Stomach (tissue), 9 donors: ENCODE data around the gene COL11A2. TPM values are rescaled to one million over a fixed set of nuclear protein-coding genes. Genes with fewer than 3 reads are reported as not detected.

Experiments
- DNase-seq, 2 donors: peaks; one replicate each; pipeline versions ENCODE4 v3.0.0 to v3.0.0-alpha.2; 2013 to 2019
- H3K27ac ChIP-seq, 5 donors: fragments of 200-600 bp in 4 of 5; sonication (generic) in 4 of 5; one replicate each; pipeline ENCODE4 v1.5.1; 2013 to 2019; ENCODE audit warnings: mild to moderate bottlenecking in 1 of 5, moderate library complexity in 1 of 5
- H3K27me3 ChIP-seq, 3 donors: fragments of 200-600 bp; sonication (generic); one replicate each; pipeline ENCODE4 v1.5.1; 2017 to 2019; ENCODE audit warnings: mixed run types in 1 of 3
- H3K36me3 ChIP-seq, 4 donors: fragments of 200-600 bp; sonication (generic); 1 replicate in 3 of 4; 2 replicates in 1 of 4; pipeline ENCODE4 v1.5.1; 2016 to 2019
- H3K4me1 ChIP-seq, 4 donors: fragments of 200-600 bp; sonication (generic); one replicate each; pipeline ENCODE4 v1.5.1; 2016 to 2019
- H3K4me3 ChIP-seq, 4 donors: fragments of 200-600 bp; sonication (generic) in 3 of 4; one replicate each; pipeline ENCODE4 v1.5.1; 2016 to 2019; ENCODE audit warnings: mild to moderate bottlenecking in 1 of 4
- H3K9me3 ChIP-seq, 4 donors: fragments of 200-600 bp; sonication (generic); one replicate each; pipeline ENCODE4 v1.5.1; 2016 to 2019
- CTCF ChIP-seq, 7 experiments: fragments of 450-650 bp in 4 of 7; fragments of 200-600 bp in 3 of 7; sonication (generic) in 3 of 7; IDR thresholded peaks; one replicate each; pipeline ENCODE4 v1.5.1; 2016 to 2019; ENCODE audit warnings: antibody characterized with exemption in 7 of 7, control low read depth in 2 of 7, mild to moderate bottlenecking in 1 of 7
- EP300 ChIP-seq: sonication (generic); formaldehyde crosslinking; IDR thresholded peaks from one replicate; pipeline ENCODE4 v1.6.1; 2017; ENCODE audit warnings: antibody characterized with exemption
- POLR2A ChIP-seq, 4 donors: fragments of 450-650 bp; IDR thresholded peaks; one replicate each; pipeline ENCODE4 v1.6.1; 2016; ENCODE audit warnings: antibody characterized with exemption in 4 of 4, control low read depth in 2 of 4, mild to moderate bottlenecking in 1 of 4, moderate library complexity in 1 of 4
- POLR2AphosphoS5 ChIP-seq, 3 donors: sonication (generic); formaldehyde crosslinking; IDR thresholded peaks; one replicate each; pipeline ENCODE4 v1.6.1; 2016; ENCODE audit warnings: antibody characterized with exemption in 3 of 3
- WGBS, 5 donors: extraction: QIAGEN DNeasy Blood & Tissue Kit in 3 of 5; methylation state at CpG; one replicate each; pipeline versions ENCODE4 v1.1.5 to v1.1.7; 2013 to 2018; 5-methylcytosine and 5-hydroxymethylcytosine counted together
- intact Hi-C: fragments of 100-400 bp; cut with DNase I; formaldehyde crosslinking; loops from one replicate; pipeline ENCODE4 v1.15.1; 2023; ENCODE audit warnings: low total_unique reads
- polyA plus RNA-seq, 3 donors: library from polyadenylated mRNA; stranded (reverse); fragments of 200-250 nt; gene quantifications; one replicate each; pipeline ENCODE4 v1.2.3, GENCODE V29; 2013
- total RNA-seq, 5 donors: library from RNA; depleted of rRNA; stranded (reverse); fragments of >200 nt; gene quantifications; one replicate each; pipeline versions ENCODE4 v1.1.0 to v1.2.3, GENCODE V29; 2014 to 2016
- donor health status: healthy with polysubstance abuse.
- donor health status: Bipolar disorder and iron deficiency.
- donor health status: healthy.

COL11A2 gene
- total and polyA plus RNA-seq, 8 donors: under 0.01 to 1.5 (median 0.87) TPM; not detected in 3

- no peaks in the 10 kb centered on the region for H3K36me3 ChIP-seq
- DNase-seq: no peak
Observed at GRCh38 chr6:33170176-33171015, 21.9 kb downstream of the COL11A2 start.

GRCh38 chr6:33169291-33170175 lies 22.7 kb downstream of the COL11A2 start:
- no peak overlapping the region for H3K4me3 ChIP-seq
- no peaks in the 10 kb centered on the region for H3K36me3 ChIP-seq
- no peaks in the 10 kb centered on the region for H3K4me1 ChIP-seq
- no peak overlapping the region for H3K27ac ChIP-seq
- no peak for DNase-seq
- WGBS, 5 donors: 92 to 95% (median 93%) methylated on average over 10 of the region's 10 CpGs
- H3K27me3 ChIP-seq: peaks cover 0 to 17% (median 6%) of the 10 kb centered on the region in 3 donors
- H3K9me3 ChIP-seq: no peaks in the 10 kb centered on the region
- TF ChIP-seq POLR2A (IDR thresholded peaks at IDR 0.05) (no peak), POLR2AphosphoS5 (IDR thresholded peaks at IDR 0.05) (no peak), CTCF (IDR thresholded peaks at IDR 0.05) (no peak), EP300 (no peak)
- intact Hi-C loops: no loop called here

More at GRCh38 chr6:33170176-33171015, 21.9 kb downstream of the COL11A2 start:
- intact Hi-C loops: no loop called here
- H3K27ac ChIP-seq: no peak overlapping the region
- TF ChIP-seq POLR2AphosphoS5 (IDR thresholded peaks at IDR 0.05): no peak
- no peak for TF ChIP-seq POLR2A (IDR thresholded peaks at IDR 0.05)
- no peak for TF ChIP-seq CTCF (IDR thresholded peaks at IDR 0.05)
- TF ChIP-seq EP300: no peak
- peaks cover 0 to 18% (median 6%) of the 10 kb centered on the region in 3 donors for H3K27me3 ChIP-seq
- no peak overlapping the region for H3K4me3 ChIP-seq
- no peaks in the 10 kb centered on the region for H3K9me3 ChIP-seq
- H3K4me1 ChIP-seq: no peaks in the 10 kb centered on the region
- WGBS, 5 donors: 80 to 88% (median 86%) methylated on average over 7 to 9 of the region's 9 CpGs

GRCh38 chr6:33168639-33169038 lies 23.6 kb downstream of the COL11A2 start:
- H3K36me3 ChIP-seq: no peaks in the 10 kb centered on the region
- intact Hi-C loops: no loop called here
- TF ChIP-seq POLR2A (IDR thresholded peaks at IDR 0.05): no peak
- TF ChIP-seq EP300: no peak
- TF ChIP-seq POLR2AphosphoS5 (IDR thresholded peaks at IDR 0.05): no peak
- no peak for TF ChIP-seq CTCF (IDR thresholded peaks at IDR 0.05)
- no peaks in the 10 kb centered on the region for H3K4me1 ChIP-seq
- no peak for DNase-seq
- peaks cover 0 to 15% (median 6%) of the 10 kb centered on the region in 3 donors for H3K27me3 ChIP-seq
- no peak overlapping the region for H3K4me3 ChIP-seq
- H3K27ac ChIP-seq: no peak overlapping the region
- WGBS, 5 donors: 34 to 76% (median 65%) methylated on average over 3 to 5 of the region's 5 CpGs
- H3K9me3 ChIP-seq: no peaks in the 10 kb centered on the region

GRCh38 chr6:33168284-33168601 lies 24.0 kb downstream of the COL11A2 start:
- WGBS, 5 donors: 61 to 83% (median 75%) methylated on average over 6 of the region's 6 CpGs
- TF ChIP-seq CTCF (IDR thresholded peaks at IDR 0.05): no peak
- no peak for TF ChIP-seq POLR2AphosphoS5 (IDR thresholded peaks at IDR 0.05)
- TF ChIP-seq POLR2A (IDR thresholded peaks at IDR 0.05): no peak
- no peak for TF ChIP-seq EP300
- Histone ChIP-seq H3K4me1 (no peaks in the 10 kb centered on the region), H3K27me3 (peaks cover 0 to 14% (median 6%) of the 10 kb centered on the region in 3 donors), H3K36me3 (no peaks in the 10 kb centered on the region), H3K9me3 (no peaks in the 10 kb centered on the region), H3K27ac (no peak overlapping the region), H3K4me3 (no peak overlapping the region)
- intact Hi-C loops: no loop called here
- DNase-seq: no peak
